ENCODE measurements around the gene EIF6. TPM values are rescaled to one million over a fixed set of nuclear protein-coding genes. Genes with fewer than 3 reads are reported as not detected.

Gene EIF6
- total RNA-seq, 1 donor from 2014 or later = 109 TPM

- H3K27me3 Mint-ChIP-seq = no peaks in the 10 kb centered on the region
- no peak overlapping the region for H3K4me3 Mint-ChIP-seq (ENCODE audit: low read depth)
- peaks cover 3% of the 10 kb centered on the region for H3K36me3 Mint-ChIP-seq (ENCODE audit: insufficient read depth)
- no peak overlapping the region for H3K27ac Mint-ChIP-seq
- no peak for TF ChIP-seq CTCF (IDR thresholded peaks at IDR 0.05; ENCODE audit: unreplicated experiment)
- no peaks in the 10 kb centered on the region for H3K4me1 Mint-ChIP-seq (ENCODE audit: low read depth)
- H3K9me3 Mint-ChIP-seq (ENCODE audit: low read depth) = peaks cover 4% of the 10 kb centered on the region
- no peak for DNase-seq (ENCODE audit: low spot score, unreplicated experiment)
Measured at GRCh38 chr20:35238170-35238569, 46.4 kb downstream of the EIF6 start.

- no peak overlapping the region for H3K27ac Mint-ChIP-seq
- H3K27me3 Mint-ChIP-seq = no peaks in the 10 kb centered on the region
- no peak for DNase-seq (ENCODE audit: low spot score, unreplicated experiment)
- H3K9me3 Mint-ChIP-seq (ENCODE audit: low read depth) = peaks cover 3% of the 10 kb centered on the region
- H3K36me3 Mint-ChIP-seq (ENCODE audit: insufficient read depth) = peaks cover 3% of the 10 kb centered on the region
- H3K4me3 Mint-ChIP-seq (ENCODE audit: low read depth) = no peak overlapping the region
- no peaks in the 10 kb centered on the region for H3K4me1 Mint-ChIP-seq (ENCODE audit: low read depth)
- TF ChIP-seq CTCF (IDR thresholded peaks at IDR 0.05; ENCODE audit: unreplicated experiment) = no peak
Measured at GRCh38 chr20:35237486-35237885, 47.1 kb downstream of the EIF6 start.

- no peaks in the 10 kb centered on the region for H3K4me1 Mint-ChIP-seq (ENCODE audit: low read depth)
- H3K4me3 Mint-ChIP-seq (ENCODE audit: low read depth) = no peak overlapping the region
- H3K36me3 Mint-ChIP-seq (ENCODE audit: insufficient read depth) = peaks cover 3% of the 10 kb centered on the region
- no peak for TF ChIP-seq CTCF (IDR thresholded peaks at IDR 0.05; ENCODE audit: unreplicated experiment)
- no peak overlapping the region for H3K27ac Mint-ChIP-seq
- no peak for DNase-seq (ENCODE audit: low spot score, unreplicated experiment)
- peaks cover 3% of the 10 kb centered on the region for H3K9me3 Mint-ChIP-seq (ENCODE audit: low read depth)
- H3K27me3 Mint-ChIP-seq = no peaks in the 10 kb centered on the region
Measured at GRCh38 chr20:35235881-35236280, 48.7 kb downstream of the EIF6 start.

- peaks cover 20% of the 10 kb centered on the region for H3K27me3 Mint-ChIP-seq
- no peak for TF ChIP-seq CTCF (IDR thresholded peaks at IDR 0.05; ENCODE audit: unreplicated experiment)
- H3K4me1 Mint-ChIP-seq (ENCODE audit: low read depth) = no peaks in the 10 kb centered on the region
- H3K36me3 Mint-ChIP-seq (ENCODE audit: insufficient read depth) = peaks cover 3% of the 10 kb centered on the region
- no peak for DNase-seq (ENCODE audit: low spot score, unreplicated experiment)
- no peak overlapping the region for H3K27ac Mint-ChIP-seq
- H3K9me3 Mint-ChIP-seq (ENCODE audit: low read depth) = no peaks in the 10 kb centered on the region
- no peak overlapping the region for H3K4me3 Mint-ChIP-seq (ENCODE audit: low read depth)
Measured at GRCh38 chr20:35232575-35232974, 52.0 kb downstream of the EIF6 start.

Other genes with a start within 250 kb of the EIF6 start
- 122 and 123 TPM in 2 replicates for gene TRPC4AP, start 192.0 kb downstream of the EIF6 start, total RNA-seq
- gene EDEM2, start 137.4 kb downstream of the EIF6 start, total RNA-seq = 38.3 and 40.1 TPM in 2 replicates
- gene PROCR, start 112.7 kb downstream of the EIF6 start, total RNA-seq = 0.51 and 0.55 TPM in 2 replicates
- gene MMP24, start 58.1 kb downstream of the EIF6 start, total RNA-seq = 3.4 TPM in 2 replicates
- gene MMP24OS, start 6.7 kb downstream of the EIF6 start, total RNA-seq = 55.6 and 59.1 TPM in 2 replicates
- gene FAM83C, start 7.7 kb upstream of the EIF6 start, total RNA-seq = not detected in 2 replicates
- gene UQCC1, start 127.2 kb upstream of the EIF6 start, total RNA-seq = 59.2 and 65.0 TPM in 2 replicates
- gene GDF5, start 153.5 kb upstream of the EIF6 start, total RNA-seq = not detected in 2 replicates
- 73.2 and 76.9 TPM in 2 replicates for gene CEP250, start 170.8 kb upstream of the EIF6 start, total RNA-seq
- gene C20orf173, start 244.9 kb upstream of the EIF6 start, total RNA-seq = not detected in 2 replicates